IMR-90 (cell line): ENCODE data around the gene NDEL1.

Experiments used
- CTCF ChIP-seq: conservative IDR thresholded peaks from 2 replicates; pipeline ENCODE4 v1.5.1; 2012; ENCODE audit warnings: mild to moderate bottlenecking, low read depth, low read length, improper control_type of control experiment
- ELK1 ChIP-seq: fragments of 150-350 bp; IDR thresholded peaks from 2 replicates; pipeline ENCODE4 v1.6.1; 2016; ENCODE audit warnings: low read depth, mild to moderate bottlenecking, low read length, moderate library complexity, borderline replicate concordance
- FOS ChIP-seq: fragments of 150-350 bp; IDR thresholded peaks from 2 replicates; pipeline ENCODE4 v1.6.1; 2016; ENCODE audit warnings: low read depth, low read length
- MAFK ChIP-seq: IDR thresholded peaks from 2 replicates; pipeline ENCODE4 v1.6.1; 2012; ENCODE audit warnings: low read depth, low read length, improper control_type of control experiment
- POLR2A ChIP-seq: IDR thresholded peaks from 2 replicates; pipeline ENCODE4 v1.6.1; 2012; ENCODE audit warnings: mild to moderate bottlenecking, low read depth, low read length
- RAD21 ChIP-seq: IDR thresholded peaks from 2 replicates; pipeline ENCODE4 v1.6.1; 2012; ENCODE audit warnings: low read length, improper control_type of control experiment
- RCOR1 ChIP-seq: IDR thresholded peaks from 2 replicates; pipeline ENCODE4 v1.6.1; 2012; ENCODE audit warnings: mild to moderate bottlenecking, low read length, improper control_type of control experiment; ENCODE audit not compliant: insufficient replicate concordance
- SMC3 ChIP-seq: fragments of 150-350 bp; IDR thresholded peaks from 2 replicates; pipeline ENCODE4 v1.6.1; 2016; ENCODE audit warnings: low read depth, mild to moderate bottlenecking, antibody characterized with exemption, low read length, moderate library complexity
- USF2 ChIP-seq: fragments of 150-350 bp; IDR thresholded peaks from 2 replicates; pipeline ENCODE4 v1.6.1; 2017; ENCODE audit warnings: mild to moderate bottlenecking, antibody characterized with exemption, low read length, low read depth

- no peak for TF ChIP-seq POLR2A
- TF ChIP-seq SMC3 = no peak
- no peak for TF ChIP-seq CTCF
- TF ChIP-seq MAFK = no peak
- no peak for TF ChIP-seq RAD21
- TF ChIP-seq USF2 = no peak
- no peak for TF ChIP-seq FOS
- TF ChIP-seq ELK1 = no peak
- TF ChIP-seq RCOR1 = no peak
These were observed 34.9 kb downstream of the NDEL1 start for GRCh38 chr17:8470447-8471047.
